ENCODE data around the gene PHF14. TPM values are rescaled to one million over a fixed set of nuclear protein-coding genes. Genes with fewer than 3 reads are reported as not detected.

PHF14 gene
- total RNA-seq, 1 donor from 2014 or later = 36.2 TPM

GRCh38 chr7:11168650-11169170 is 195.0 kb downstream of the PHF14 start:
- no peak for DNase-seq (ENCODE audit: extremely low read depth, low read depth, low spot score)

GRCh38 chr7:11170175-11170574 is 196.5 kb downstream of the PHF14 start:
- DNase-seq (ENCODE audit: extremely low read depth, low read depth, low spot score) = no peak

GRCh38 chr7:11170863-11171568 is 197.3 kb downstream of the PHF14 start:
- no peak for DNase-seq (ENCODE audit: extremely low read depth, low read depth, low spot score)

GRCh38 chr7:11171569-11172192 is 198.0 kb downstream of the PHF14 start:
- no peak for DNase-seq (ENCODE audit: extremely low read depth, low read depth, low spot score)

- DNase-seq (ENCODE audit: extremely low read depth, low read depth, low spot score) = no peak
Observed at GRCh38 chr7:11172835-11173234, 199.2 kb downstream of the PHF14 start.

GRCh38 chr7:11175371-11175770 is 201.7 kb downstream of the PHF14 start:
- no peak for DNase-seq (ENCODE audit: extremely low read depth, low read depth, low spot score)

- DNase-seq (ENCODE audit: extremely low read depth, low read depth, low spot score) = no peak
Observed at GRCh38 chr7:11175887-11176286, 202.2 kb downstream of the PHF14 start.

- DNase-seq (ENCODE audit: extremely low read depth, low read depth, low spot score) = no peak
Observed at GRCh38 chr7:11176985-11177555, 203.4 kb downstream of the PHF14 start.

GRCh38 chr7:11177793-11178192 is 204.1 kb downstream of the PHF14 start:
- no peak for DNase-seq (ENCODE audit: extremely low read depth, low read depth, low spot score)

GRCh38 chr7:11181590-11181989 is 207.9 kb downstream of the PHF14 start:
- no peak for DNase-seq (ENCODE audit: extremely low read depth, low read depth, low spot score)

GRCh38 chr7:11182736-11183135 is 209.1 kb downstream of the PHF14 start:
- DNase-seq (ENCODE audit: extremely low read depth, low read depth, low spot score) = no peak

GRCh38 chr7:11185179-11185815 is 211.6 kb downstream of the PHF14 start:
- DNase-seq (ENCODE audit: extremely low read depth, low read depth, low spot score) = no peak

- no peak for DNase-seq (ENCODE audit: extremely low read depth, low read depth, low spot score)
Observed at GRCh38 chr7:11188529-11189310, 215.0 kb downstream of the PHF14 start.

GRCh38 chr7:11191081-11191480 is 217.4 kb downstream of the PHF14 start:
- no peak for DNase-seq (ENCODE audit: extremely low read depth, low read depth, low spot score)

- DNase-seq (ENCODE audit: extremely low read depth, low read depth, low spot score) = no peak
Observed at GRCh38 chr7:11191574-11192220, 218.0 kb downstream of the PHF14 start.

- DNase-seq (ENCODE audit: extremely low read depth, low read depth, low spot score) = no peak
Observed at GRCh38 chr7:11192506-11192905, 218.8 kb downstream of the PHF14 start.

GRCh38 chr7:11193131-11193867 is 219.6 kb downstream of the PHF14 start:
- DNase-seq (ENCODE audit: extremely low read depth, low read depth, low spot score) = no peak

GRCh38 chr7:11193888-11194287 is 220.2 kb downstream of the PHF14 start:
- no peak for DNase-seq (ENCODE audit: extremely low read depth, low read depth, low spot score)

- DNase-seq (ENCODE audit: extremely low read depth, low read depth, low spot score) = no peak
Observed at GRCh38 chr7:11194492-11194891, 220.8 kb downstream of the PHF14 start.

GRCh38 chr7:11195502-11195901 is 221.8 kb downstream of the PHF14 start:
- DNase-seq (ENCODE audit: extremely low read depth, low read depth, low spot score) = no peak
